Measurements from ENCODE around the gene CATSPER1.

GRCh38 chr11:66051371-66051765 lies 25.1 kb upstream of the CATSPER1 start:
- TF ChIP-seq POLR2A (IDR thresholded peaks at IDR 0.05): no peak
- TF ChIP-seq, protein P1, sequence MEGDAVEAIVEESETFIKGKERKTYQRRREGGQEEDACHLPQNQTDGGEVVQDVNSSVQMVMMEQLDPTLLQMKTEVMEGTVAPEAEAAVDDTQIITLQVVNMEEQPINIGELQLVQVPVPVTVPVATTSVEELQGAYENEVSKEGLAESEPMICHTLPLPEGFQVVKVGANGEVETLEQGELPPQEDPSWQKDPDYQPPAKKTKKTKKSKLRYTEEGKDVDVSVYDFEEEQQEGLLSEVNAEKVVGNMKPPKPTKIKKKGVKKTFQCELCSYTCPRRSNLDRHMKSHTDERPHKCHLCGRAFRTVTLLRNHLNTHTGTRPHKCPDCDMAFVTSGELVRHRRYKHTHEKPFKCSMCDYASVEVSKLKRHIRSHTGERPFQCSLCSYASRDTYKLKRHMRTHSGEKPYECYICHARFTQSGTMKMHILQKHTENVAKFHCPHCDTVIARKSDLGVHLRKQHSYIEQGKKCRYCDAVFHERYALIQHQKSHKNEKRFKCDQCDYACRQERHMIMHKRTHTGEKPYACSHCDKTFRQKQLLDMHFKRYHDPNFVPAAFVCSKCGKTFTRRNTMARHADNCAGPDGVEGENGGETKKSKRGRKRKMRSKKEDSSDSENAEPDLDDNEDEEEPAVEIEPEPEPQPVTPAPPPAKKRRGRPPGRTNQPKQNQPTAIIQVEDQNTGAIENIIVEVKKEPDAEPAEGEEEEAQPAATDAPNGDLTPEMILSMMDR (IDR thresholded peaks at IDR 0.05): no peak

Data from adrenal gland (tissue), 5 donors.